ENCODE measurements around the gene EXOC6B. TPM values are rescaled to one million over a fixed set of nuclear protein-coding genes. Genes with fewer than 3 reads are reported as not detected.

EXOC6B gene
- total and polyA plus RNA-seq, 9 of the 15 experiments (the other 6 are each of a cell fraction or from before 2014, with no cell fraction given): 0.28 to 4.2 (median 2.0) TPM

DNA sequence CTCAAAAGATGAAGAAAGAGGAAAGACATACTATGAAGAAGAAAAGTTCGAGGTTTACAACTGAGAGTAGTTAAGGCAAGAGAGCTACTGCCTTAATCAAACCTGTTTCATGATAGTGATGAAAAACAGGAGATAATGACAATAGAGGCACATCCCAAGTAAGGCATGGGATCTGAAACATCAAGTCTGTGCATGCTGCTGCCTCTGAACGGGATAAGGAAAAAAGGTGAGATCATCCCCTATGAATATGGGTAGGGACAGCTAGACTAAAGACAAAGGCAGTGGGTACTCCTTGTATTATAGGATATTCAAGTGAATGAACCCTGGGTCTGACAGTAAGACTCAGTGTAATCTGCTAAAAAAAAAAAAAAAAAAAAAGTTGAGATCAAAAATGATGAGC, 3.0 kb downstream of the EXOC6B start:
- ChIA-PET POLR2A (interaction anchor here (0.9 to 1.1 kb wide), 3 partner anchors 10 to 21 kb away, joined by 3 read pairs; no protein-coding TSS in a partner anchor), CTCF (ENCODE audit: low intra/inter-chr PET ratio) (interaction anchor here (0.6 kb wide), 1 partner anchor 584 kb away, joined by 5 read pairs; no protein-coding TSS in a partner anchor)
- no peak overlapping the region for H3K4me3 ChIP-seq
- no TSS peak for BruUV-seq (replicated peaks)
- no peaks in the 10 kb centered on the region for H3K79me2 ChIP-seq (ENCODE audit: control insufficient read depth, insufficient read depth, low read length)
- no peak for FAIRE-seq
- H3K4me1 ChIP-seq (replicated peaks in 1 of 2; ENCODE audit: control insufficient read depth in 2 of 2, insufficient read depth in 2 of 2, low read length in 2 of 2): peaks cover 6 to 10% of the 10 kb centered on the region in 2 experiments; a peak in 4 of 5 replicates
- WGBS (ENCODE audit: insufficient coverage, low coverage, missing lambda C conversion rate): 4% methylated on average over 2 of the region's 2 CpGs
- intact Hi-C loops (cut with micrococcal nuclease) (no loop called here), in situ Hi-C loops (cut with MboI) (no loop called here)
- H3K27me3 ChIP-seq (ENCODE audit: control insufficient read depth in 2 of 2, insufficient read depth in 2 of 2, low read length in 2 of 2): no peaks in the 10 kb centered on the region
- DNase-seq (ENCODE audit: extremely low read depth in 1 of 4, low spot score in 3 of 4): no peak
- H3K9me3 ChIP-seq (replicated peaks; ENCODE audit: control insufficient read depth, insufficient read depth, low read depth, low read length): no peaks in the 10 kb centered on the region
- no peak overlapping the region for H3K4me2 ChIP-seq (ENCODE audit: insufficient read depth, low read length)
- H3K9me1 ChIP-seq (ENCODE audit: control insufficient read depth, insufficient read depth, low read length): no peaks in the 10 kb centered on the region
- no peak overlapping the region for H3K9ac ChIP-seq (ENCODE audit: insufficient read depth in 1 of 2, low read depth in 2 of 2, low read length in 2 of 2)
- no peaks in the 10 kb centered on the region for H4K20me1 ChIP-seq (replicated peaks; ENCODE audit: control insufficient read depth, insufficient read depth, low read length)
- H2AFZ ChIP-seq (ENCODE audit: low read depth, low read length): no peak overlapping the region
- H3K27ac ChIP-seq (ENCODE audit: extremely low read depth, low read depth, low read length): no peak overlapping the region
- ATAC-seq: no peak
- H3K36me3 ChIP-seq (ENCODE audit: control insufficient read depth, insufficient read depth, low read length): no peaks in the 10 kb centered on the region
- TF ChIP-seq, protein P1, sequence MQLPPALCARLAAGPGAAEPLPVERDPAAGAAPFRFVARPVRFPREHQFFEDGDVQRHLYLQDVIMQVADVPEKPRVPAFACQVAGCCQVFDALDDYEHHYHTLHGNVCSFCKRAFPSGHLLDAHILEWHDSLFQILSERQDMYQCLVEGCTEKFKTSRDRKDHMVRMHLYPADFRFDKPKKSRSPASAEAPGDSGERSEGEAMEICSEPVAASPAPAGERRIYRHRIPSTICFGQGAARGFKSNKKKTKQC (CRISPR knock-in tag; IDR thresholded peaks at IDR 0.05): no peak
- TF ChIP-seq JUNB (CRISPR knock-in tag; conservative IDR thresholded peaks at IDR 0.05): no peak
- TF ChIP-seq, protein P2, sequence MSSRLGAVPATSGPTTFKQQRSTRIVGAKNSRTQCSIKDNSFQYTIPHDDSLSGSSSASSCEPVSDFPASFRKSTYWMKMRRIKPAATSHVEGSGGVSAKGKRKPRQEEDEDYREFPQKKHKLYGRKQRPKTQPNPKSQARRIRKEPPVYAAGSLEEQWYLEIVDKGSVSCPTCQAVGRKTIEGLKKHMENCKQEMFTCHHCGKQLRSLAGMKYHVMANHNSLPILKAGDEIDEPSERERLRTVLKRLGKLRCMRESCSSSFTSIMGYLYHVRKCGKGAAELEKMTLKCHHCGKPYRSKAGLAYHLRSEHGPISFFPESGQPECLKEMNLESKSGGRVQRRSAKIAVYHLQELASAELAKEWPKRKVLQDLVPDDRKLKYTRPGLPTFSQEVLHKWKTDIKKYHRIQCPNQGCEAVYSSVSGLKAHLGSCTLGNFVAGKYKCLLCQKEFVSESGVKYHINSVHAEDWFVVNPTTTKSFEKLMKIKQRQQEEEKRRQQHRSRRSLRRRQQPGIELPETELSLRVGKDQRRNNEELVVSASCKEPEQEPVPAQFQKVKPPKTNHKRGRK (tag; IDR thresholded peaks at IDR 0.05): no peak
- no peak for TF ChIP-seq PBX2 (CRISPR knock-in tag; IDR thresholded peaks at IDR 0.05; ENCODE audit: low read depth)
- no peak for TF ChIP-seq PBX2 (tag; conservative IDR thresholded peaks at IDR 0.05; ENCODE audit: low read depth)
- no peak for TF ChIP-seq EGR1 (conservative IDR thresholded peaks at IDR 0.05)
- no peak for TF ChIP-seq ZNF589 (CRISPR knock-in tag; IDR thresholded peaks at IDR 0.05; ENCODE audit: low read depth)
- no peak for TF ChIP-seq BRF1 (IDR thresholded peaks at IDR 0.05; ENCODE audit: borderline replicate concordance, extremely low read depth, insufficient read length)
- TF ChIP-seq CREB1 (IDR thresholded peaks at IDR 0.05): no peak
- TF ChIP-seq CREB1 (CRISPR knock-in tag; IDR thresholded peaks at IDR 0.05): no peak
- TF ChIP-seq SAP30 (IDR thresholded peaks at IDR 0.05; ENCODE audit: borderline replicate concordance, insufficient read depth, low read depth, low read length, poor library complexity, severe bottlenecking): no peak
- no peak for TF ChIP-seq NR0B1 (IDR thresholded peaks at IDR 0.05; ENCODE audit: partially characterized antibody)
- TF ChIP-seq ZBTB5 (IDR thresholded peaks at IDR 0.05): no peak
- no peak for TF ChIP-seq SRSF3 (IDR thresholded peaks at IDR 0.05; ENCODE audit: insufficient read depth, low read length)

Data from K562 (cell line).